PC-3 (cell line): Measurements from ENCODE around the gene ADAMTSL1. TPM values are rescaled to one million over a fixed set of nuclear protein-coding genes. Genes with fewer than 3 reads are reported as not detected.

Experiments used
- ATAC-seq: fragments of 200-7000 bp; cut with Tn5 transposase; 2 replicates; pipeline ENCODE4 v1.9.1; 2020; ENCODE audit warnings: mild to moderate bottlenecking, moderate library complexity
- BruUV-seq: library from RNA; stranded (reverse); fragments of 400-500 nt; replicated peaks from 2 replicates; lab custom pipeline; 2021; lab: Mats Ljungman, UMichigan
- CTCF ChIA-PET: fragments of 300-600 bp; sonication (Branson Sonifier 250); formaldehyde crosslinking; loops from one replicate; lab custom pipeline; 2022; ENCODE audit warnings: antibody characterized with exemption; lab: Charles Lee
- POLR2A ChIA-PET: fragments of 300-600 bp; sonication (Branson Sonifier 250); formaldehyde crosslinking; loops from one replicate; lab custom pipeline; 2022; ENCODE audit warnings: antibody characterized with exemption; ENCODE audit not compliant: unreplicated experiment; lab: Charles Lee
- DNase-seq: peaks from one replicate; pipeline ENCODE4 v3.0.0-alpha.2; 2015
- H2AFZ ChIP-seq: fragments of 300-600 bp; sonication (generic); 2 replicates; pipeline ENCODE4 v1.6.0; 2016; ENCODE audit warnings: antibody characterized with exemption, low read length
- H3F3A ChIP-seq: fragments of 300-600 bp; sonication (generic); one replicate; pipeline ENCODE4 v1.6.0; 2017; ENCODE audit warnings: antibody characterized with exemption, low read length, control low read depth, mild to moderate bottlenecking; ENCODE audit not compliant: unreplicated experiment
- H3K27ac ChIP-seq: fragments of 300-600 bp; sonication (generic); 2 replicates; pipeline ENCODE4 v1.5.1; 2016; ENCODE audit warnings: mild to moderate bottlenecking, low read length
- H3K27me3 ChIP-seq: fragments of 300-600 bp; sonication (generic); 2 replicates; pipeline ENCODE4 v1.6.1; 2016; ENCODE audit warnings: low read length, mixed read lengths
- H3K36me3 ChIP-seq: fragments of 300-600 bp; sonication (generic); 2 replicates; pipeline ENCODE4 v1.6.1; 2016; ENCODE audit warnings: low read depth, mixed run types, low read length, mixed read lengths
- H3K4me1 ChIP-seq: fragments of 300-600 bp; sonication (generic); 2 replicates; pipeline ENCODE4 v1.5.1; 2016; ENCODE audit warnings: low read length; ENCODE audit not compliant: insufficient read depth
- H3K4me2 ChIP-seq: fragments of 300-600 bp; sonication (generic); 2 replicates; pipeline ENCODE4 v1.6.0; 2016; ENCODE audit warnings: low read length
- H3K4me3 ChIP-seq: fragments of 300-600 bp; sonication (generic); 2 replicates; pipeline ENCODE4 v1.5.1; 2016; ENCODE audit warnings: mild to moderate bottlenecking, low read length, mixed read lengths
- H3K79me2 ChIP-seq: fragments of 300-600 bp; sonication (generic); 2 replicates; pipeline ENCODE4 v1.6.1; 2017; ENCODE audit warnings: low read length, mixed read lengths
- H3K9ac ChIP-seq: fragments of 300-600 bp; sonication (generic); 2 replicates; pipeline ENCODE4 v1.6.0; 2016; ENCODE audit warnings: mild to moderate bottlenecking, low read length
- H3K9me2 ChIP-seq: fragments of 300-600 bp; sonication (generic); replicated peaks from 2 replicates; pipeline ENCODE4 v1.6.1; 2016; ENCODE audit warnings: mixed run types, low read length, mixed read lengths
- H3K9me3 ChIP-seq: fragments of 300-600 bp; sonication (generic); 2 replicates; pipeline ENCODE4 v1.6.1; 2016; ENCODE audit warnings: low read length, mixed read lengths
- H4K20me1 ChIP-seq: fragments of 300-600 bp; sonication (generic); 2 replicates; pipeline ENCODE4 v1.6.1; 2016; ENCODE audit warnings: low read length, mixed read lengths
- EZH2 ChIP-seq: fragments of 300-600 bp; sonication (generic); IDR thresholded peaks from one replicate; pipeline ENCODE4 v1.6.1; 2017; ENCODE audit warnings: antibody characterized with exemption, mild to moderate bottlenecking, low read length; ENCODE audit not compliant: unreplicated experiment
- EZH2phosphoT487 ChIP-seq: fragments of 300-600 bp; sonication (generic); IDR thresholded peaks from 2 replicates; pipeline ENCODE4 v1.6.1; 2018; ENCODE audit warnings: mild to moderate bottlenecking, antibody characterized with exemption, low read length, borderline replicate concordance
- intact Hi-C: fragments of 100-400 bp; cut with micrococcal nuclease; formaldehyde crosslinking; loops from 2 replicates; pipeline ENCODE4 v1.9.0; 2023
- total RNA-seq: library from RNA; depleted of rRNA; stranded (reverse); fragments of >200 nt; gene quantifications from 2 replicates; pipeline ENCODE4 v1.2.3, GENCODE V29; 2014
- TF ChIP-seq, protein P1 (sequence below): fragments of 300-600 bp; sonication (generic); conservative IDR thresholded peaks from 2 replicates; pipeline ENCODE4 v1.5.1; 2017; ENCODE audit warnings: antibody characterized with exemption, low read depth, mild to moderate bottlenecking, low read length

The ADAMTSL1 gene
- total RNA-seq, 1 experiment from 2014 or later, result 0.26 TPM

DNA sequence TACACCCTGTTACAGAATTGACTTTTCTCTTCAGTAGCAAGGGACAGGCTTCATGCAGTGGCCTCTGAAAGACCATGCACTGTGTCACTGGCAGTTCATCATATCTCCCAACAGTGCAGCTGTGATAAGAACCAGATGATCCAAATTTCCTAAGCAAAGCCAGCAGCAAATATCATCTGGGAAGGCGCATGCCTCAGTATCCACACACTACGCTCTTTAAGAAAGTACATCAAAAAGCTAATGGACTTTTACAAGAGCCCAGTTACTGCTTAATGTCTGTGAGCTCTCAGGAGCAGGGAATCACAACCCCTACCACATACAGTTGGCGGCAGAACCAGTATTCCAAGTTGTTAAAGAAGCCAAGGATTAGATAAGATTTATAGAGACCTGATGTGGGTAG lies 25.1 kb downstream of the ADAMTSL1 start:
- no peaks in the 10 kb centered on the region for H4K20me1 ChIP-seq
- no peaks in the 10 kb centered on the region for H3K9me3 ChIP-seq
- H3K27ac ChIP-seq, result no peak overlapping the region
- ChIA-PET CTCF (no interaction called here), POLR2A (no interaction called here)
- intact Hi-C loops, result no loop called here
- DNase-seq, result no peak
- H3K9me2 ChIP-seq, result no peaks in the 10 kb centered on the region
- no TSS peak for BruUV-seq
- no peaks in the 10 kb centered on the region for H3K36me3 ChIP-seq
- H2AFZ ChIP-seq, result no peak overlapping the region
- no peak for ATAC-seq
- no peak overlapping the region for H3K4me2 ChIP-seq
- H3K4me3 ChIP-seq, result no peak overlapping the region
- no peaks in the 10 kb centered on the region for H3K27me3 ChIP-seq
- TF ChIP-seq EZH2 (no peak), EZH2phosphoT487 (no peak)
- TF ChIP-seq, protein P1, sequence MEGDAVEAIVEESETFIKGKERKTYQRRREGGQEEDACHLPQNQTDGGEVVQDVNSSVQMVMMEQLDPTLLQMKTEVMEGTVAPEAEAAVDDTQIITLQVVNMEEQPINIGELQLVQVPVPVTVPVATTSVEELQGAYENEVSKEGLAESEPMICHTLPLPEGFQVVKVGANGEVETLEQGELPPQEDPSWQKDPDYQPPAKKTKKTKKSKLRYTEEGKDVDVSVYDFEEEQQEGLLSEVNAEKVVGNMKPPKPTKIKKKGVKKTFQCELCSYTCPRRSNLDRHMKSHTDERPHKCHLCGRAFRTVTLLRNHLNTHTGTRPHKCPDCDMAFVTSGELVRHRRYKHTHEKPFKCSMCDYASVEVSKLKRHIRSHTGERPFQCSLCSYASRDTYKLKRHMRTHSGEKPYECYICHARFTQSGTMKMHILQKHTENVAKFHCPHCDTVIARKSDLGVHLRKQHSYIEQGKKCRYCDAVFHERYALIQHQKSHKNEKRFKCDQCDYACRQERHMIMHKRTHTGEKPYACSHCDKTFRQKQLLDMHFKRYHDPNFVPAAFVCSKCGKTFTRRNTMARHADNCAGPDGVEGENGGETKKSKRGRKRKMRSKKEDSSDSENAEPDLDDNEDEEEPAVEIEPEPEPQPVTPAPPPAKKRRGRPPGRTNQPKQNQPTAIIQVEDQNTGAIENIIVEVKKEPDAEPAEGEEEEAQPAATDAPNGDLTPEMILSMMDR, result no peak
- peaks cover 30% of the 10 kb centered on the region for H3K4me1 ChIP-seq
- H3K9ac ChIP-seq, result no peak overlapping the region
- H3K79me2 ChIP-seq, result no peaks in the 10 kb centered on the region
- no peaks in the 10 kb centered on the region for H3F3A ChIP-seq

DNA sequence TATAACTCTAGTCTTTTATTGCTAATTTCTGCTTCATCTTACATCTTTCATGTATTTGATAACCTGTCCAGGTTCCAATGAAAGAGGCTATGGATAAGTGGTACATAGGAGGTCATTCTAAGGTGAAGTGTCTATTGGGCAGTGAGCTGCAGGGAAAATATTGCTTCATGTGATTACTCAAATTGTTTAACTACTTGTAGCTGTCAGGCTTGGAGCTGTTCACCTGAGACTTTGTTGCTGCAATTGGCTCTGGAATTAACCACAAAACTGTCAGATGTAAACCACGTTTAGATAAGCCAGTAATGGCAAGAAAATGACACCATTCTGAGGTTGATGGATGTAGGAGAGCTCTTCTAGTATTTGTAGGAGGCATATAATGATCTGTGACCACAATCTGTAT lies 26.0 kb downstream of the ADAMTSL1 start:
- no TSS peak for BruUV-seq
- Histone ChIP-seq H3K79me2 (no peaks in the 10 kb centered on the region), H3K9me2 (no peaks in the 10 kb centered on the region), H3K36me3 (no peaks in the 10 kb centered on the region), H3K9ac (no peak overlapping the region), H3K9me3 (no peaks in the 10 kb centered on the region), H3K4me2 (no peak overlapping the region), H4K20me1 (no peaks in the 10 kb centered on the region), H3K27ac (no peak overlapping the region), H2AFZ (no peak overlapping the region), H3F3A (no peaks in the 10 kb centered on the region), H3K4me1 (peaks cover 22% of the 10 kb centered on the region), H3K4me3 (no peak overlapping the region), H3K27me3 (no peaks in the 10 kb centered on the region)
- intact Hi-C loops, result no loop called here
- ChIA-PET POLR2A (no interaction called here), CTCF (no interaction called here)
- TF ChIP-seq, protein P1, result no peak
- TF ChIP-seq EZH2phosphoT487 (no peak), EZH2 (no peak)
- peak; percentile 55 for DNase-seq
- ATAC-seq, result no peak

DNA sequence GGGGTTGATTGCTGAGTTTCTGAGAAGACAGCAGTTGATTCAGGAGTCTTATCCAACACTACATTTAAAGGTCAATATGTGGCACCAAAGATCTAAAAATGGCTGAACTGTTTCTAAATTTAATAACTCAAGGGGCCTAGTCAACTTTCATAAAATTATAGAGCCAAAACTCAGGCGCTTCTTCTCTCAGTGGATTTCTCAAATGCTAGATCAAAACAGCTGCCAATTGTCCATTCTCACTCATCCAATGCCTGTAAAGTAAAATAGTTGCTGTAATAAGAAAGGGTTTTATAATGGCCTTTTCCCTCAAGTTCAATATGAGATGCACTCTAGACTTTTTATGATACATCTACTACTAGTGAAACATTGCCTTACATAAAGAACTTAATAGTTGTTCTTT lies 26.5 kb downstream of the ADAMTSL1 start:
- Histone ChIP-seq H3F3A (no peaks in the 10 kb centered on the region), H3K36me3 (no peaks in the 10 kb centered on the region), H4K20me1 (no peaks in the 10 kb centered on the region), H3K27ac (no peak overlapping the region), H3K9ac (no peak overlapping the region), H3K79me2 (no peaks in the 10 kb centered on the region), H2AFZ (no peak overlapping the region), H3K9me2 (no peaks in the 10 kb centered on the region), H3K27me3 (no peaks in the 10 kb centered on the region), H3K4me3 (no peak overlapping the region), H3K4me2 (no peak overlapping the region), H3K4me1 (peaks cover 18% of the 10 kb centered on the region), H3K9me3 (no peaks in the 10 kb centered on the region)
- no peak for TF ChIP-seq EZH2phosphoT487
- TF ChIP-seq, protein P1, result no peak
- no peak for TF ChIP-seq EZH2
- ChIA-PET POLR2A (no interaction called here), CTCF (no interaction called here)
- intact Hi-C loops, result no loop called here
- ATAC-seq (no peak), DNase-seq (no peak)
- no TSS peak for BruUV-seq
